GM23338 (cell line): ENCODE data around the gene KRTAP10-12.

Experiments used
- EZH2 ChIP-seq: fragments of 200-600 bp; sonication (generic); IDR thresholded peaks from one replicate; pipeline ENCODE4 v1.8.0; 2017; ENCODE audit warnings: antibody characterized with exemption, mild to moderate bottlenecking, low read depth; ENCODE audit not compliant: unreplicated experiment
- POLR2AphosphoS5 ChIP-seq: IDR thresholded peaks from 2 replicates; pipeline ENCODE4 v1.6.1; 2016; ENCODE audit warnings: antibody characterized with exemption, low read depth
- ZNF331 ChIP-seq: fragments of 250-450 bp; sonication (Bioruptor Pico); IDR thresholded peaks from 2 replicates; pipeline ENCODE4 v1.5.0; 2020; ENCODE audit warnings: low read depth, mild to moderate bottlenecking, moderate library complexity
- TF ChIP-seq, protein P1 (sequence below), 2 experiments: fragments of 200-600 bp in 1 of 2; sonication (generic) in 1 of 2; conservative IDR thresholded peaks; 2 replicates each; pipeline versions ENCODE4 v1.5.1 to v1.6.1; 2016 to 2017; ENCODE audit warnings: antibody characterized with exemption in 2 of 2, low read depth in 2 of 2, mild to moderate bottlenecking in 2 of 2, moderate library complexity in 1 of 2
- TF ChIP-seq, protein P2 (sequence below): IDR thresholded peaks from one replicate; pipeline ENCODE4 v1.6.1; 2018; ENCODE audit warnings: antibody characterized with exemption; ENCODE audit not compliant: unreplicated experiment
- TF ChIP-seq, protein P3 (sequence below): IDR thresholded peaks from 2 replicates; pipeline ENCODE4 v1.6.1; 2016; ENCODE audit warnings: antibody characterized with exemption

DNA sequence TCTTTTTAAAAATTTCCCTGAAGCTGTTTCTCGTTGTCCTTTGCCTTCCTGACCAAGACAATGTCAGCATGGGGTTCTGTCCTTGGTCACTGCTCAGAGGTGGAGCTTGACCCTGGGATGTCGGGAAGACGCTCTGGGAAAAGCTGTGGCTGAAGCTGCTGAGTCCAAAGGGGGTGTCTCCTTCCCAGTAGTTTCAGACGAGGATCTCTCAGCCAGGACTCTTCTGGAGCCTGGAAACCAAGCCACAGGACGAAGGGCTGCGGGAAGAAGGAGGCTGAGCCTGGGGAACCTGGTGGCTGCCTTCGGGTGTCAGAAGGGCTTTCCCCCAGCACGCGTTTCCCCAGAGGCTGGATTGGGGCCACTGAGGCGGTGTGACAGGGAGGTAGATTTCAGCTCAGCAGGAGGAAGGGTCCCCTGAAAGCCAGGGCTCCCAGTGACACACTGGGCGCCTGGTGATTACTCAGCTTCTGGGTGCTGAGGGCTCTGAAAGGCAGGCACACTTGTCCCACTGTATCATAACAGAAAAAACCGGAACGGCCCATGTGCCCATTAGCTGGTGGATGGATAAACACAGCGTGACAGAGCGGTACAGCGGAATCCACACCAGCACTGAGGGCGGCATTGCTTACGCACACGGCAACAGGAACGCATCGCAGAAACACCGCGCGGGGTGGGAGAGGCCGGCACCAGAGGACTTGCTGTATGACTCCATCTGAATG is 10.0 kb upstream of the KRTAP10-12 start:
- TF ChIP-seq, protein P1, sequence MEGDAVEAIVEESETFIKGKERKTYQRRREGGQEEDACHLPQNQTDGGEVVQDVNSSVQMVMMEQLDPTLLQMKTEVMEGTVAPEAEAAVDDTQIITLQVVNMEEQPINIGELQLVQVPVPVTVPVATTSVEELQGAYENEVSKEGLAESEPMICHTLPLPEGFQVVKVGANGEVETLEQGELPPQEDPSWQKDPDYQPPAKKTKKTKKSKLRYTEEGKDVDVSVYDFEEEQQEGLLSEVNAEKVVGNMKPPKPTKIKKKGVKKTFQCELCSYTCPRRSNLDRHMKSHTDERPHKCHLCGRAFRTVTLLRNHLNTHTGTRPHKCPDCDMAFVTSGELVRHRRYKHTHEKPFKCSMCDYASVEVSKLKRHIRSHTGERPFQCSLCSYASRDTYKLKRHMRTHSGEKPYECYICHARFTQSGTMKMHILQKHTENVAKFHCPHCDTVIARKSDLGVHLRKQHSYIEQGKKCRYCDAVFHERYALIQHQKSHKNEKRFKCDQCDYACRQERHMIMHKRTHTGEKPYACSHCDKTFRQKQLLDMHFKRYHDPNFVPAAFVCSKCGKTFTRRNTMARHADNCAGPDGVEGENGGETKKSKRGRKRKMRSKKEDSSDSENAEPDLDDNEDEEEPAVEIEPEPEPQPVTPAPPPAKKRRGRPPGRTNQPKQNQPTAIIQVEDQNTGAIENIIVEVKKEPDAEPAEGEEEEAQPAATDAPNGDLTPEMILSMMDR (conservative IDR thresholded peaks at IDR 0.05; ENCODE audit: low read depth in 2 of 2), result no peak
- TF ChIP-seq EZH2 (no peak), POLR2AphosphoS5 (no peak), ZNF331 (CRISPR knock-in tag) (no peak)
- TF ChIP-seq, protein P2, sequence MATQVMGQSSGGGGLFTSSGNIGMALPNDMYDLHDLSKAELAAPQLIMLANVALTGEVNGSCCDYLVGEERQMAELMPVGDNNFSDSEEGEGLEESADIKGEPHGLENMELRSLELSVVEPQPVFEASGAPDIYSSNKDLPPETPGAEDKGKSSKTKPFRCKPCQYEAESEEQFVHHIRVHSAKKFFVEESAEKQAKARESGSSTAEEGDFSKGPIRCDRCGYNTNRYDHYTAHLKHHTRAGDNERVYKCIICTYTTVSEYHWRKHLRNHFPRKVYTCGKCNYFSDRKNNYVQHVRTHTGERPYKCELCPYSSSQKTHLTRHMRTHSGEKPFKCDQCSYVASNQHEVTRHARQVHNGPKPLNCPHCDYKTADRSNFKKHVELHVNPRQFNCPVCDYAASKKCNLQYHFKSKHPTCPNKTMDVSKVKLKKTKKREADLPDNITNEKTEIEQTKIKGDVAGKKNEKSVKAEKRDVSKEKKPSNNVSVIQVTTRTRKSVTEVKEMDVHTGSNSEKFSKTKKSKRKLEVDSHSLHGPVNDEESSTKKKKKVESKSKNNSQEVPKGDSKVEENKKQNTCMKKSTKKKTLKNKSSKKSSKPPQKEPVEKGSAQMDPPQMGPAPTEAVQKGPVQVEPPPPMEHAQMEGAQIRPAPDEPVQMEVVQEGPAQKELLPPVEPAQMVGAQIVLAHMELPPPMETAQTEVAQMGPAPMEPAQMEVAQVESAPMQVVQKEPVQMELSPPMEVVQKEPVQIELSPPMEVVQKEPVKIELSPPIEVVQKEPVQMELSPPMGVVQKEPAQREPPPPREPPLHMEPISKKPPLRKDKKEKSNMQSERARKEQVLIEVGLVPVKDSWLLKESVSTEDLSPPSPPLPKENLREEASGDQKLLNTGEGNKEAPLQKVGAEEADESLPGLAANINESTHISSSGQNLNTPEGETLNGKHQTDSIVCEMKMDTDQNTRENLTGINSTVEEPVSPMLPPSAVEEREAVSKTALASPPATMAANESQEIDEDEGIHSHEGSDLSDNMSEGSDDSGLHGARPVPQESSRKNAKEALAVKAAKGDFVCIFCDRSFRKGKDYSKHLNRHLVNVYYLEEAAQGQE, result no peak
- TF ChIP-seq, protein P3, sequence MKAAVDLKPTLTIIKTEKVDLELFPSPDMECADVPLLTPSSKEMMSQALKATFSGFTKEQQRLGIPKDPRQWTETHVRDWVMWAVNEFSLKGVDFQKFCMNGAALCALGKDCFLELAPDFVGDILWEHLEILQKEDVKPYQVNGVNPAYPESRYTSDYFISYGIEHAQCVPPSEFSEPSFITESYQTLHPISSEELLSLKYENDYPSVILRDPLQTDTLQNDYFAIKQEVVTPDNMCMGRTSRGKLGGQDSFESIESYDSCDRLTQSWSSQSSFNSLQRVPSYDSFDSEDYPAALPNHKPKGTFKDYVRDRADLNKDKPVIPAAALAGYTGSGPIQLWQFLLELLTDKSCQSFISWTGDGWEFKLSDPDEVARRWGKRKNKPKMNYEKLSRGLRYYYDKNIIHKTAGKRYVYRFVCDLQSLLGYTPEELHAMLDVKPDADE, result no peak
